Activated CD8-positive, alpha-beta memory T cell treated with anti-CD3 and anti-CD28 coated beads, Interleukin-2, amount 10 ng/mL, durations not matched to agents 7 days and 5 days (primary cell): ENCODE data around the gene ADAMTS3. TPM values are rescaled to one million over a fixed set of nuclear protein-coding genes. Genes with fewer than 3 reads are reported as not detected.

Source experiments
- ATAC-seq: fragments of 150-1000 bp; cut with Tn5 transposase; one replicate; pipeline ENCODE4 v1.10.0; 2021; ENCODE audit warnings: moderate library complexity
- CTCF ChIA-PET: fragments of 350-600 bp; sonication (Branson Sonifier 250); formaldehyde crosslinking; loops from one replicate; lab custom pipeline; 2021; ENCODE audit warnings: antibody characterized with exemption; lab: Charles Lee
- DNase-seq: peaks from one replicate; pipeline ENCODE4 v3.0.0-alpha.2; 2020
- H3K27ac Mint-ChIP-seq: one replicate; pipeline ENCODE4 v1.8.0; 2021; ENCODE audit warnings: mild to moderate bottlenecking, mixed read lengths
- H3K27me3 Mint-ChIP-seq: one replicate; pipeline ENCODE4 v1.8.0; 2021; ENCODE audit warnings: mixed read lengths
- H3K36me3 Mint-ChIP-seq: one replicate; pipeline ENCODE4 v1.8.0; 2021; ENCODE audit warnings: mild to moderate bottlenecking, mixed read lengths
- H3K4me1 Mint-ChIP-seq: one replicate; pipeline ENCODE4 v1.8.0; 2021; ENCODE audit warnings: mixed read lengths
- H3K4me3 Mint-ChIP-seq: one replicate; pipeline ENCODE4 v1.8.0; 2021; ENCODE audit warnings: mild to moderate bottlenecking, moderate library complexity, mixed read lengths
- H3K9me3 Mint-ChIP-seq: one replicate; pipeline ENCODE4 v1.8.0; 2022; ENCODE audit warnings: low read depth, mixed read lengths
- total RNA-seq, 2 experiments: library from RNA; stranded (reverse); gene quantifications; one replicate each; pipeline ENCODE4 v1.2.3, GENCODE V29; 2021

ADAMTS3 gene
- total RNA-seq, 2 experiments from 2014 or later, result not detected

DNA sequence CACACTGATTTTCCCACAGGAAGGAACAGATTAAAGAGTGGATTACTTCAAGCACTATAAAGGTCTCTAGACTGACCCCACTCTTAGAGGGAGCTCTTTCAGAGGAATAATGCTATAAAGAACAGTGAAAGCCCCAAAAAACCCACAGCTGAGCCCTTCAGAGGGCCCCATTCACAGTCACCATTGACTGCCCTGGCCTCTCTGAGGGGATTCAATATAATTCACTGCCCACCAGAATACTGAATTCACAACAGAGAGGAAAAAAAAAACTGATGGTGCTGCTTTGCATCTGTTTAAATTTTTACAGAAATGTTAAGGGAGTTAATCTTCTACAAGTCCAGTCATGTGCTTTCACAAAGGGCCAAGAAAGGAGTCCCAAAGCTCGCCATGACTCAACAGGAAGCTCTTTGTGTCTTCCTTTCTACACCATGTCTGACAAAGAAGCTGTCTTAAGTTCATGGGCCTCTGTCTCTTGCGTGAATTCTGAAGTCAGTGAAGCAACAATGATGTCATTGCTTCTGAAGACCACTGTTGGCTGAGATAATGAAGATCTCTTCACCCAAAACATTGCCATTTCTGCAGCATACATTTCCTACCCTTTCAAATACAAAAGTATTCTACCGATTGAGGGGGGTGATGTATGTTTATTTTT is 174.9 kb downstream of the ADAMTS3 start:
- H3K27ac Mint-ChIP-seq, result no peak overlapping the region
- CTCF ChIA-PET, result interaction anchor here (0.6 kb wide), 1 partner anchor 1078 kb away, joined by 3 read pairs; no protein-coding TSS in a partner anchor

DNA sequence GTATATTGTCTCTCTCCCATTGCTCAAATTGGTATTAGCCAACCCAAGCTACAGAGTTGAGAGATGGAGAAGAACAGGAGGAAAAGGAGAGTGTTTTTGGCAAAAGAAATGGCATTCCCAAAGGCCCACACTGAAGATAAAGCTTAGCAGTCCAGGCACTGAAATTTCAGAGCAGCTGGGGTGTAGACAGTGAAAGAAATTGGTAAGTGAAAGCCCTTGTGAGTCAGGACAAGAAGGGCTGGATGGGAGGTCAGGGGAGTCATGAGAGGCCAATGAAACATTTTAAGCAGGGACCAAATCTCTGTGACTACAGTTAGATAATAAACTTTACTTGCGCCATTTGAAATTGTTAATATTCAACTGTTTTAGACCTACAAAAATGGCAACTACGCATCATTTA is 177.7 kb downstream of the ADAMTS3 start:
- Mint-ChIP-seq H3K36me3 (no peaks in the 10 kb centered on the region), H3K27ac (no peak overlapping the region)
- CTCF ChIA-PET, result no interaction called here

More for the DNA sequence above, 174.9 kb downstream of the ADAMTS3 start:
- Mint-ChIP-seq H3K27me3 (no peaks in the 10 kb centered on the region), H3K4me1 (no peaks in the 10 kb centered on the region), H3K36me3 (no peaks in the 10 kb centered on the region), H3K4me3 (no peak overlapping the region), H3K9me3 (no peaks in the 10 kb centered on the region)
- no peak for ATAC-seq
- DNase-seq, result no peak

DNA sequence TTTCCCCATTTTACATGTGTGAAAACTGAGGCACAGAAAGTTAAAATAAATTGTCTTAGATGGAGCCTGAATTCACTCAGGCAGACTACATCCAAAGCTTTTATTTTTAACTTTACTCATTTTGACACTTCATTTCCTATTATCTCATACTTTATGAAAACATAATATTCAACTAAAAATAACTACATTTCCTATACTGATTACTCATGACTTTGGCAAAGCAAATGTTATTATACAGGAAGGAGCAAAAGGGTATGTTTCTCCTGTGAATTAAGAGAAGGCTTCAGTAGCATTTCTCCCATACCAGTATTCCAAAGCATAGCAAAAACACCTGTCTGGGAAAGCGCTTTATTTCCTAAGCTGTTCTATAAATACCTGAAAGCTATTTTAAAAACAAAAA is 178.6 kb downstream of the ADAMTS3 start:
- DNase-seq (no peak), ATAC-seq (no peak)
- CTCF ChIA-PET, result no interaction called here
- Mint-ChIP-seq H3K27me3 (no peaks in the 10 kb centered on the region), H3K9me3 (no peaks in the 10 kb centered on the region), H3K36me3 (no peaks in the 10 kb centered on the region), H3K4me3 (no peak overlapping the region), H3K27ac (no peak overlapping the region), H3K4me1 (no peaks in the 10 kb centered on the region)

More for the DNA sequence above, 177.7 kb downstream of the ADAMTS3 start:
- no peak for ATAC-seq
- H3K27me3 Mint-ChIP-seq, result no peaks in the 10 kb centered on the region
- H3K9me3 Mint-ChIP-seq, result no peaks in the 10 kb centered on the region
- no peak overlapping the region for H3K4me3 Mint-ChIP-seq
- no peaks in the 10 kb centered on the region for H3K4me1 Mint-ChIP-seq
- DNase-seq, result no peak

DNA sequence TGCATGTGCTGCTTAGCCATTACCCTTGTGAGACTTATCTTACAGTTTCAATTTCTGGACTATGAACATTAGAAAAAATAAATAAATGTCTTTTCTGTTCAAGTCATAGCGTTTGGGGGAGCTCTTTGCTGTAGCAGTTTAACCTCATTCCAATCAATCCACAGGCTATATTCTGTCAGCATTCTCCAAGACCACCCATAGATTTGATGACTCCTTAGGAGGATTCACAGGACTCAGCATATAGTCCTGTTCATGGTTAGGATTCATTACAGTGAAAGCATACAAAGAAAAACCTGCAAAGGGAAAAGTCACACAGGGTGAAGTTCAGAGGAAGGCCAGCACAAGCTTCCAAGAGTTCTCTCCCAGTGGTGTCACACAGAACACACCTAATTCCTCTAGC is 180.5 kb downstream of the ADAMTS3 start:
- CTCF ChIA-PET, result no interaction called here
- Mint-ChIP-seq H3K9me3 (no peaks in the 10 kb centered on the region), H3K4me1 (no peaks in the 10 kb centered on the region), H3K36me3 (no peaks in the 10 kb centered on the region), H3K27ac (no peak overlapping the region), H3K27me3 (no peaks in the 10 kb centered on the region), H3K4me3 (no peak overlapping the region)
- no peak for ATAC-seq
- DNase-seq, result no peak

DNA sequence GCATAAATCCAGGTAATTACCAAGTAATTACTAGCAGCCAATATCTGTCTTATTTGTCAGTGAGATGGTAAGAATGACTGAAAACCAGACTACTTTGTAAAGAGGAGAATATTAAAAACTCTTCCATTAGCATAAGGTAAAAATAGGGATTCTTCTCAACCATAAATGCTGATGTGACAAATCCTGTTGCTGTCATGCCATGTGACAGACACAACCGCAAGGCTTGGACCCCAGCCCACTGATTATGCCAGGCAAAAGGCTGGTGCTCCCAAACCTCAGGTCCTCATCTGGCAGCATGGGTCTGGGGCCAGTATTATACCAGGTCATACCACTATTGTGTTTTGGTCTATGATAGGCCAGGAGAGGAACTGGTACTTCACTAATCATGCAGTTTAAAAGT is 181.1 kb downstream of the ADAMTS3 start:
- ATAC-seq (no peak), DNase-seq (no peak)
- H3K27ac Mint-ChIP-seq, result no peak overlapping the region
- H3K36me3 Mint-ChIP-seq, result no peaks in the 10 kb centered on the region
- no peak overlapping the region for H3K4me3 Mint-ChIP-seq
- CTCF ChIA-PET, result no interaction called here
- H3K9me3 Mint-ChIP-seq, result no peaks in the 10 kb centered on the region
- H3K27me3 Mint-ChIP-seq, result no peaks in the 10 kb centered on the region
- H3K4me1 Mint-ChIP-seq, result no peaks in the 10 kb centered on the region

DNA sequence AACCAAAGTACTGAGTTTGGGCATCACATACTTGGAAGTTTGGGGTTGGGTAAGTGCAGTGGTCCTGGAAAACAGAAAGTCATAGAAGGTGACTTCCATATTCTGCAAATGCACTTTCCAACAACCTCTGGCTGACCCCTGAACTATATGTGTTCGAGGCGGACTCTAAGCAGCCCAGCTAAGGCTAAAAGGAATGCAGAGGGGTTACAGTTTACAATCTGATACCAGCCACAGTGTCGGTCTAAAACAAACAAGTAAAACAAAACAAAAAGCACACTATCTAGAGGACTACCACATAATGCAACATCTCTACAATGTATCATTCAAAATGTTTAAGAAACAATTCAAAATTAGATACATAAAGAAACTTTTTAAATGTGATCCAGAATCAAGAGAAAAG is 185.6 kb downstream of the ADAMTS3 start:
- H3K4me3 Mint-ChIP-seq, result no peak overlapping the region
- no peak for DNase-seq
- no peak for ATAC-seq
- H3K9me3 Mint-ChIP-seq, result no peaks in the 10 kb centered on the region
- no peaks in the 10 kb centered on the region for H3K4me1 Mint-ChIP-seq
- H3K27me3 Mint-ChIP-seq, result no peaks in the 10 kb centered on the region
- no peak overlapping the region for H3K27ac Mint-ChIP-seq
- no peaks in the 10 kb centered on the region for H3K36me3 Mint-ChIP-seq
- CTCF ChIA-PET, result no interaction called here

DNA sequence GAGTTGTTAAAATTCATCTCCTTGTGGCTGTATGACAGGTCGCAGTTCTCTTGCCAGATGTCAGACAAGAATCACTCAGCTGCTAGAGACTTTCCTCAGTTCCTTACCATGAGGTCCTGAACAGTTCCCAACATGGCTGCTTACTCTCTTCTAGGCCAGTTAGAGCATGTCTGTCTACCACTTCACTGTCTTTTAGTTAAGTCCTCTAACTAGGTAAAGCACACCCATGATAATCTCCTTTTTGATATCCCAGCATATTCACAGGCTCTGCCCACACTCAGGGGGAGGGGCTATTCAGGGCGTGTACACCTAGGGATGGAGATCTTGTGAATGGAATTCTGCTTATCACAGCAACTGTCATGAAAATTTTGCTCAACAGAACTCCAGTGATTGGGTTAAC is 190.1 kb downstream of the ADAMTS3 start:
- CTCF ChIA-PET, result no interaction called here
- Mint-ChIP-seq H3K4me3 (no peak overlapping the region), H3K9me3 (no peaks in the 10 kb centered on the region), H3K4me1 (no peaks in the 10 kb centered on the region), H3K36me3 (no peaks in the 10 kb centered on the region), H3K27me3 (no peaks in the 10 kb centered on the region), H3K27ac (no peak overlapping the region)
- no peak for ATAC-seq
- DNase-seq, result no peak

DNA sequence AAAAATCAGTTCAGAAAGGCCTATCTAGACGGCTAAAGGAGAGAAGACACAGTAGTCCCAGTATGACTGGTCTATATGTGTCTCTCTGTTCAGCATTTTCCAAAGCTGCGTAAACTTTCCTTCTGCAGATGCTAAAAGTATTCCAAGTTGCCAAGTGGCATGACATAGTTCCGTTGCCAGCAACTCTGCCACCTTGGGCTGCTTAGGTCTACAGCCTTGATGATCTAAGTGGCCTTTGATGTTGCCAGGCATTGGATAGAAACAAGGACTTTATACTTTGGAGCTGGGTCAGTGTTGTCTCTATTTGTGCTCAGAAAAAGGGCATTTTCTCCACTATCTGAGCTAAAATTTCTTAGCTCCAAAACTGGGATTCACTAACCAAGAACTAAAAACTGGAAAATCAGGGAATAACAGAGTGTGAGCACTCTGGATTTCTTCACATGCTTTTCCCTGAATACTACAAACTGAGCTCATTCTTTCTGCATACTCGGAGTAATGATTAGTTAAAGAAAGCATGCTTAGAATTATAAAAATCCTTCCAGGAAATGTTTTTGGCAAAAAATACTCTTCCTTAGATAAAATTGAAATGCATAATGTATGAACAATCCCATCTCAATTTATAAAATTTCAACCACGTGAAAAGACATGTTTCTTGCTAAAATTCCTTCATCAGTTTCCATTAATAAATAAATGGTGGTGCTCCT is 191.4 kb downstream of the ADAMTS3 start:
- Mint-ChIP-seq H3K27me3 (no peaks in the 10 kb centered on the region), H3K27ac (no peak overlapping the region), H3K4me1 (no peaks in the 10 kb centered on the region), H3K4me3 (no peak overlapping the region), H3K36me3 (no peaks in the 10 kb centered on the region), H3K9me3 (no peaks in the 10 kb centered on the region)
- CTCF ChIA-PET, result no interaction called here
- DNase-seq (no peak), ATAC-seq (no peak)

DNA sequence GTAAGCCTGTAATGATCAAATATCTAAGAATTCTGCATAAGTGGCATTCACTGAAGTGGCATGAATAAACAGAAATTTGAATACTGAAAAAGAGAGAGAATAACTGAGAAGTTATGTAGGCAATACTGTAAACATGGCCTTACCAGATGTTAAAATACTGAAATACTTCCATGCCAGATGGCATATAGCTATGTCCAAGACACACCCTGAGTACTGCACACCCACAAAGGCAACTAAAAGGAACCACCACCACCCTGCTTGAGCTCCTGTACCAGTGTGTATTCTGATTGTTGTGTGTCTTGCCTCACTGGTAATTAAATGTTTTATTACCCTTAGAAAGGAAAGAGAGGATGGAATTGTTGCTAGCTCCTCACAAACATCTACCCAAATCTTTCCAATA is 192.1 kb downstream of the ADAMTS3 start:
- Mint-ChIP-seq H3K27me3 (no peaks in the 10 kb centered on the region), H3K36me3 (no peaks in the 10 kb centered on the region), H3K9me3 (no peaks in the 10 kb centered on the region), H3K4me1 (no peaks in the 10 kb centered on the region), H3K4me3 (no peak overlapping the region), H3K27ac (no peak overlapping the region)
- no peak for DNase-seq
- ATAC-seq, result no peak
- CTCF ChIA-PET, result no interaction called here

DNA sequence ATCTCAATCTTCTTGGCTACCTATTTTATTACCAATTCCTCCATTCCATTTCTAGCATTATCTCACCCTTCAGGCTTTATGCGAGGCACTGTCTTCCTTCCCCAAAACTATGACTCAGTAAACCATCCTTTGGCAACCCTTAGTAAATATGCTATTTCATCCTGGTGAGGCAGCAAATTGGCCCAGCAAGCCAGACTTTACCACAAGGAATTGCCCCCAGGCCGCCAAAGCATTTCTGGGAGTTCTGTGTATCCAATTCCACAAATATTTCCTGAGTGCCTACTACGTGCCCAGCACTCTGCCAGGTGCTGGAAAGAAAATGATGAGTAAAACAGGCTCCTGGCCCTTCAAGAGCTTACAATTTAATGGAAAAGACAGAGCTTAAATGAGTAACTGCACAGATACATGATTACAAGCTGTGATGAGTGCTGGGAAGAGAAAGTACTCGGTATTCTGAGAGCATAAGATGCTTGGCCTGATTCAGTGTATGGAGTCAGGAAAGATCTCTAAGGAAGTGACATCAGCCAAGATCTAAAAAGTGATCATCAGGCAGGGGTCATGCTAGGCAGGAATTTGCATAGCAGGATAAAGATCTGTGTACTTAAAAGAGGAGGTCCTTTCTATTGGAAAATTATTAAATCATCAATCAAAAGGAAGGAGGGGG is 193.8 kb downstream of the ADAMTS3 start:
- DNase-seq (no peak), ATAC-seq (no peak)
- H3K4me1 Mint-ChIP-seq, result no peaks in the 10 kb centered on the region
- H3K27me3 Mint-ChIP-seq, result no peaks in the 10 kb centered on the region
- no peak overlapping the region for H3K4me3 Mint-ChIP-seq
- H3K27ac Mint-ChIP-seq, result no peak overlapping the region
- CTCF ChIA-PET, result no interaction called here
- no peaks in the 10 kb centered on the region for H3K36me3 Mint-ChIP-seq
- no peaks in the 10 kb centered on the region for H3K9me3 Mint-ChIP-seq

DNA sequence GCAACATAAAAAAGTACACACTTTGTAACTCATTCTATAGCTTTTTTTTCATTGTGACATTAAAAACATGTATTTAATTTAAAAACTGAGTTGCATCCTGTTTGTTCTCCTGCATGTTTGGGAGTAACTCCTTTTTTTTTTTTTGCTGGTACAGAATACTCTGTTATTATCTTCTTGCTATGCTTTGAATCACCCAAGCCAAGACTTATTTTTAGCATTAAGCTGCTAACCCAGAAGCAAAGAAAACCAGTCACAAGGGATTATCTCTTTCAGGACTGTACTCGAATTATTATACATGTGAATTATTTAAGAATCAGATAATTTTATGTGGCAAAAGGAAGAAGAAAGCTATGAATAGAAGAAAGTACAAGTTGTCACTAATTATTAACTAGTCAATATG is 194.9 kb downstream of the ADAMTS3 start:
- Mint-ChIP-seq H3K4me3 (no peak overlapping the region), H3K9me3 (no peaks in the 10 kb centered on the region), H3K27me3 (no peaks in the 10 kb centered on the region), H3K27ac (no peak overlapping the region), H3K36me3 (no peaks in the 10 kb centered on the region), H3K4me1 (no peaks in the 10 kb centered on the region)
- ATAC-seq, result no peak
- no peak for DNase-seq
- CTCF ChIA-PET, result no interaction called here

DNA sequence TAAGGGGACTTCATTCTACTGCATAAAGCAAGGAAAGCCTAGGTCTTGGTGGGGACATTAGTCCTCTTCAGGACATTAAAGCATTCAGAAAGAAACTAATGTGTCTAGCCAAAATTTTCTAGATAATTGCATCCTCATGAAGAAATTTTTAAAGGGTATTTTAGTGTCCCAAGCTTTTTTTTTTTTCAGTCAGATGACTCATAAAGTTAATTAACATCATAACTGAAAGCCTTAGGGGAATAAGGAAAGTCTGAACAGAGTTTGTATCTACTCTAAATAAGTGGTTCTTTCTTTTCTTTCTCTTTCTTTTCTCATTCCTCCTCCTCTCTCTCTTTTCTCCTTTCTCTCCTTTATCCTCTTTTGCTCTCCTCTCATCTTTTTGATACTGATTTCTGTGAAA is 202.4 kb downstream of the ADAMTS3 start:
- H3K9me3 Mint-ChIP-seq, result no peaks in the 10 kb centered on the region
- CTCF ChIA-PET, result no interaction called here
- DNase-seq (no peak), ATAC-seq (no peak)
- H3K36me3 Mint-ChIP-seq, result no peaks in the 10 kb centered on the region
- H3K27me3 Mint-ChIP-seq, result no peaks in the 10 kb centered on the region
- no peak overlapping the region for H3K27ac Mint-ChIP-seq
- no peak overlapping the region for H3K4me3 Mint-ChIP-seq
- H3K4me1 Mint-ChIP-seq, result no peaks in the 10 kb centered on the region

DNA sequence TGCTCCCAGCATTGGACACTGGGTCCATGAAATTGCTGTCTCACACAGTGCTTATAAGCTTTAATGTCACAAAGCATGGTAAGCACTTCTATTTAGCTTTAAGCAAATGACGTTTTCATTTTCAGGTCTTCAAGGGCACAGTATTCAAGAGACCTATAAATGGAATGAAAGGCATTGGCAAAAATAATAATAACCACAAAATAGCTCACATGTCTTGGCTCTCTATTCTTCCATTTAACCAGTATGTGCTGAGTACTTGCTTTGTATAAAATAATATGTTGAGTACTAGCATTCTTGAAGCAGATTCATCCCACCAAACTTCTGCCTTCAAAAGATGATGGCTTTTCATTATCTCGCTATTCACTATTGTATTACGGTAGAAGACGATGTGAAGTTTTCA is 203.0 kb downstream of the ADAMTS3 start:
- H3K36me3 Mint-ChIP-seq, result no peaks in the 10 kb centered on the region
- ATAC-seq (no peak), DNase-seq (no peak)
- no peak overlapping the region for H3K4me3 Mint-ChIP-seq
- no peaks in the 10 kb centered on the region for H3K27me3 Mint-ChIP-seq
- no peak overlapping the region for H3K27ac Mint-ChIP-seq
- H3K9me3 Mint-ChIP-seq, result no peaks in the 10 kb centered on the region
- no peaks in the 10 kb centered on the region for H3K4me1 Mint-ChIP-seq
- CTCF ChIA-PET, result no interaction called here

DNA sequence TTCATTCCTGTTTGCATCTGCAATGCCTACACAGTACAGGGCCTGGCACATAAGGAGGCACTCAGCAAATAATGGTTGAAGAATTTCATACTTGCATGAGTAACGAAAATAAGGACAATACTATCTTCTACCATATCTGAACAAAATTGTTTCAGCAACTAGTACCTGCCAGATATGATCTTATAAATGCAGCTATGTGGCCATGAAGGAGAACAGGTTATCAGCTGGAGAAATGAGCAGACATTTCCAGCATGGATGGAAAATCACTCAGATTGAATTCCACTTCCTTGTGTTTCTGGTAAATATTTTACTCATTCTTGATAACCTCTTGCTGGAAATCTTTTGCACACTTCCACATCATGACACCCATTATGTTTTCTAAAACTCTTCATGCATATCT is 204.0 kb downstream of the ADAMTS3 start:
- no peaks in the 10 kb centered on the region for H3K36me3 Mint-ChIP-seq
- H3K4me3 Mint-ChIP-seq, result no peak overlapping the region
- no peak overlapping the region for H3K27ac Mint-ChIP-seq
- no peak for ATAC-seq
- no peaks in the 10 kb centered on the region for H3K4me1 Mint-ChIP-seq
- no peak for DNase-seq
- CTCF ChIA-PET, result no interaction called here
- H3K27me3 Mint-ChIP-seq, result no peaks in the 10 kb centered on the region
- H3K9me3 Mint-ChIP-seq, result no peaks in the 10 kb centered on the region
